Measurements from ENCODE around the gene CFAP299. TPM values are rescaled to one million over a fixed set of nuclear protein-coding genes. Genes with fewer than 3 reads are reported as not detected.

The CFAP299 gene
- total RNA-seq, 4 donors from 2014 or later, result 0.84 to 2.5 (median 2.2) TPM; not detected in 1

GRCh38 chr4:80560337-80560736 lies 224.8 kb downstream of the CFAP299 start:
- intact Hi-C loops (cut with DNase I), result no loop called here
- no peaks in the 10 kb centered on the region for H3K9me3 ChIP-seq
- H3K4me3 ChIP-seq, result no peak overlapping the region
- no peaks in the 10 kb centered on the region for H3K27me3 ChIP-seq
- H3K36me3 ChIP-seq, result no peaks in the 10 kb centered on the region
- WGBS, result 88% methylated on average over 3 of the region's 3 CpGs
- no peak overlapping the region for H3K27ac ChIP-seq (replicated peaks in 1 of 4)
- no peaks in the 10 kb centered on the region for H3K4me1 ChIP-seq
- no peak for DNase-seq (ENCODE audit: extremely low spot score)
- no peak for TF ChIP-seq POLR2AphosphoS5 (IDR thresholded peaks at IDR 0.05)
- no peak for TF ChIP-seq POLR2A (IDR thresholded peaks at IDR 0.05; ENCODE audit: low read depth)
- TF ChIP-seq, protein P1, sequence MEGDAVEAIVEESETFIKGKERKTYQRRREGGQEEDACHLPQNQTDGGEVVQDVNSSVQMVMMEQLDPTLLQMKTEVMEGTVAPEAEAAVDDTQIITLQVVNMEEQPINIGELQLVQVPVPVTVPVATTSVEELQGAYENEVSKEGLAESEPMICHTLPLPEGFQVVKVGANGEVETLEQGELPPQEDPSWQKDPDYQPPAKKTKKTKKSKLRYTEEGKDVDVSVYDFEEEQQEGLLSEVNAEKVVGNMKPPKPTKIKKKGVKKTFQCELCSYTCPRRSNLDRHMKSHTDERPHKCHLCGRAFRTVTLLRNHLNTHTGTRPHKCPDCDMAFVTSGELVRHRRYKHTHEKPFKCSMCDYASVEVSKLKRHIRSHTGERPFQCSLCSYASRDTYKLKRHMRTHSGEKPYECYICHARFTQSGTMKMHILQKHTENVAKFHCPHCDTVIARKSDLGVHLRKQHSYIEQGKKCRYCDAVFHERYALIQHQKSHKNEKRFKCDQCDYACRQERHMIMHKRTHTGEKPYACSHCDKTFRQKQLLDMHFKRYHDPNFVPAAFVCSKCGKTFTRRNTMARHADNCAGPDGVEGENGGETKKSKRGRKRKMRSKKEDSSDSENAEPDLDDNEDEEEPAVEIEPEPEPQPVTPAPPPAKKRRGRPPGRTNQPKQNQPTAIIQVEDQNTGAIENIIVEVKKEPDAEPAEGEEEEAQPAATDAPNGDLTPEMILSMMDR (IDR thresholded peaks at IDR 0.05), result no peak
- no peak for TF ChIP-seq EP300 (IDR thresholded peaks at IDR 0.05)

- Histone ChIP-seq H3K9me3 (no peaks in the 10 kb centered on the region), H3K27ac (replicated peaks in 1 of 4) (no peak overlapping the region), H3K27me3 (no peaks in the 10 kb centered on the region), H3K36me3 (no peaks in the 10 kb centered on the region), H3K4me1 (no peaks in the 10 kb centered on the region), H3K4me3 (no peak overlapping the region)
- intact Hi-C loops (cut with DNase I), result no loop called here
- TF ChIP-seq EP300 (IDR thresholded peaks at IDR 0.05), result no peak
- TF ChIP-seq, protein P1 (IDR thresholded peaks at IDR 0.05), result no peak
- no peak for TF ChIP-seq POLR2AphosphoS5 (IDR thresholded peaks at IDR 0.05)
- TF ChIP-seq POLR2A (IDR thresholded peaks at IDR 0.05; ENCODE audit: low read depth), result no peak
- 78% methylated on average over 5 of the region's 5 CpGs for WGBS
- no peak for DNase-seq (ENCODE audit: extremely low spot score)
Measured at GRCh38 chr4:80566203-80566872, 230.8 kb downstream of the CFAP299 start.

- intact Hi-C loops (cut with DNase I), result no loop called here
- no peak for DNase-seq (ENCODE audit: extremely low spot score)
- H3K27ac ChIP-seq (replicated peaks in 1 of 4), result no peak overlapping the region
- H3K9me3 ChIP-seq, result peaks cover 0 to 3% (median 0%) of the 10 kb centered on the region in 4 donors
- no peak for TF ChIP-seq POLR2AphosphoS5 (IDR thresholded peaks at IDR 0.05)
- TF ChIP-seq EP300 (IDR thresholded peaks at IDR 0.05), result no peak
- TF ChIP-seq POLR2A (IDR thresholded peaks at IDR 0.05; ENCODE audit: low read depth), result no peak
- TF ChIP-seq, protein P1 (IDR thresholded peaks at IDR 0.05), result no peak
- no peak overlapping the region for H3K4me3 ChIP-seq
- 100% methylated on average over 1 of the region's 1 CpG for WGBS
- no peaks in the 10 kb centered on the region for H3K36me3 ChIP-seq
- H3K27me3 ChIP-seq, result no peaks in the 10 kb centered on the region
- H3K4me1 ChIP-seq, result no peaks in the 10 kb centered on the region
Measured at GRCh38 chr4:80568891-80569290, 233.4 kb downstream of the CFAP299 start.

- intact Hi-C loops (cut with DNase I), result no loop called here
Measured at GRCh38 chr4:80576796-80577195, 241.3 kb downstream of the CFAP299 start.

More at GRCh38 chr4:80576796-80577195, 241.3 kb downstream of the CFAP299 start:
- no peak overlapping the region for H3K4me3 ChIP-seq
- no peaks in the 10 kb centered on the region for H3K36me3 ChIP-seq
- no peak overlapping the region for H3K27ac ChIP-seq (replicated peaks in 1 of 4)
- H3K9me3 ChIP-seq, result peaks cover 0 to 3% (median 0%) of the 10 kb centered on the region in 4 donors
- H3K27me3 ChIP-seq, result no peaks in the 10 kb centered on the region
- H3K4me1 ChIP-seq, result no peaks in the 10 kb centered on the region
- 28% methylated on average over 1 of the region's 1 CpG for WGBS
- DNase-seq (ENCODE audit: extremely low spot score), result no peak
- TF ChIP-seq POLR2A (IDR thresholded peaks at IDR 0.05; ENCODE audit: low read depth) (no peak), POLR2AphosphoS5 (IDR thresholded peaks at IDR 0.05) (no peak), EP300 (IDR thresholded peaks at IDR 0.05) (no peak)
- TF ChIP-seq, protein P1 (IDR thresholded peaks at IDR 0.05), result no peak

Data from esophagus muscularis mucosa (tissue), 4 donors.